T-helper 22 cell (primary cell): ENCODE results near the gene TRIM9.

Experiments
- DNase-seq: peaks from one replicate; pipeline ENCODE4 v3.0.0-alpha.2; 2020; ENCODE audit warnings: low read depth

TRIM9 gene

GRCh38 chr14:51094901-51095853, at the start of gene TRIM9:
Gene TRIM9, minus strand, starts transcription at chr14:51095105. Its CDS starts 166 bp downstream, at chr14:51094939.
- DNase-seq: peak; percentile 72

GRCh38 chr14:51140856-51141255, 46.0 kb upstream of the TRIM9 start:
- DNase-seq: no peak

DNA sequence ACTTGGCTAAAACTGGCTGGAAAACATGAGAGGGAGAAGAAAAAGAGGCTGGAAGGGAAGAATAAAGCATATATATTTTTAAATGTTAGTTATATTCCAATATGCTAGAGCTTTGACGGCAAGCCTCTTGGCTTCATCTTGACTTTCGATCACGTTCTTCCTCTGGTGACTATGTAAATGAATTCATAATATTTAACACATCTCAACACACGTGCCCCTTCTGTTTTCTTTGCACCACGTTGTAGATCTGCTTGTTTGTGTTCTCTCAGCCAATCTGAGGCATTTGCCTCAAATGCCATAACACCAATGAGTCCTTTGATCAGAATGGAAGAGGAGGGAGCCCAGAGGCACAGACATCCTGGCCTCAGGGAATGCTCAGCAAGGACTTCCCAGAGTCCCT, 45.4 kb upstream of the TRIM9 start:
- no peak for DNase-seq

DNA sequence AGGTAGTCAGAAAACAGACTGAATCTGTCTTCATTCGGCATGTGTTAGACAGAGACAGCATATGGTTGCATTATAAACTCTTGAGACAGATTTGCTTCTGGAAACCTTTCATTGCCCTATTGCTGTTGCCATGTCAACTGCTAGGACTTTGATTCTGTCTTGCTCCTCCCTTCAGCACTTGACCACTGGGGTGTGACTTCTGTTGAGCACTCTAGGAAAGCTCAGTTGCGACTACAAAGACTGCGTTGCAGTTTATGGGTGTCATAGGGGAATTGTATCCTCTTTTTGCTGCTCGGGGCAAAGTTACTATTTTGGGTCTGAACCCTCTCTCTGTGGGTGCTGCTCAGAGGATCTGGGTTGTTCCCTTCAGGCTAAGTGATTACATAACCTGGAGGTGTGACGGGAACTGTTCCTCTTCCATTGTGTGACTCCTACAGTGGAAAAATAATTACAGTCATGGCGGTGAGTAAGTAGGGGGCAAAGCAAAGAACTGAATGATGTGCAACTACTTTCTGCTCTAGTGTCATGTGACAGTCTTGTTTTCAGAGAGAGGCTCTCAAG, 44.3 kb upstream of the TRIM9 start:
- no peak for DNase-seq

DNA sequence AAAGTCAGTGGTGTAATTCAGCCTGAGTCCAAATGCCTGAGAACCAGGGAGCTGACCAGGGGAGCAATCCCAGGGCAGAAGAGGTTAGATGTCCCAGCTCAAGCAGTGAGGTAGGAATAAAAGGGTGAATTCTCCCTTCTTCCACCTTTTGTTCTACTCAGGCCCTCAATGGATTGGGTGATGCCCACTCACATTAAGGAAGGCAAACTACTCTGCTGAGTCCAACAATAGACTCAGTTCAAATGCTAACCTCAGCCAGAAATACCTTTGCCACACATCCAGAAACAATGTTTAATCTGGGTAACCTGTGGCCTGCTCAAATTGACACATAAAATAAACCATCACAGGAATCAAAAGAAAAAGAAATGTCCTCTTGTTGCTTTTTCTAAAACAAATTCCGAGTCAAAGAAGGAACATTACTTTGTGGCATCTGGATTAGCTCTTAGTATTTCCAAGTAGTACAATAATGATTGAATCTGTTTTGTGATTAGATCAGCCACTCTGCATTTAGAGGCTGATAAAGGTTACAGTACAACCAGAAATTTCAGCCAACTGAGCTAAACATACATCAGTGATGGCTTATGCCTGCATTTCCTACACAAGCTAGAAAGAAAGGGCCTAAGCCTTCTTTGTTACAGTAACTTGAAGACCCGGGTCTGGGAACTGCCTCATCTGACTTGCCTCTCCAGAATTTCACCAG, 43.6 kb upstream of the TRIM9 start:
- no peak for DNase-seq

GRCh38 chr14:51131516-51131915, 36.6 kb upstream of the TRIM9 start:
- no peak for DNase-seq

DNA sequence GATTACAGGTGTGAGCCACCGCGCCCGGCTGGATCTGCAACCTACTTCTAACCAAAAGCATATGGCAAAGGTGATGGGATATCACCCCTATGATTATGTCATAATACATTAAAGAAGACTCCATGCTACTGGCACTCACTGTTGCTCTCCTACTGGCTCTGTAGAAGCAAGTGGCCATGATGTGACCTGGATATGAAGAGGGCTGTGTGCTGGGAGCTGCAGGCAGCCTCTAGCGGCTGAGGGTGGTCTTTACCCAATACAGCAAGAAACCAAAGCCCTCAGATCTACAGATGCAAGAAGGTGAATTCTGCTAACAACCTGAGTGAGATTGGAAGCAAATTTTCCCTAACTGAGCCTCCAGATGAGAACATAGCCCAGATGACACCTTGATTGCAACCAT, 34.2 kb upstream of the TRIM9 start:
- DNase-seq: no peak

GRCh38 chr14:51124029-51124428, 29.1 kb upstream of the TRIM9 start:
- no peak for DNase-seq

DNA sequence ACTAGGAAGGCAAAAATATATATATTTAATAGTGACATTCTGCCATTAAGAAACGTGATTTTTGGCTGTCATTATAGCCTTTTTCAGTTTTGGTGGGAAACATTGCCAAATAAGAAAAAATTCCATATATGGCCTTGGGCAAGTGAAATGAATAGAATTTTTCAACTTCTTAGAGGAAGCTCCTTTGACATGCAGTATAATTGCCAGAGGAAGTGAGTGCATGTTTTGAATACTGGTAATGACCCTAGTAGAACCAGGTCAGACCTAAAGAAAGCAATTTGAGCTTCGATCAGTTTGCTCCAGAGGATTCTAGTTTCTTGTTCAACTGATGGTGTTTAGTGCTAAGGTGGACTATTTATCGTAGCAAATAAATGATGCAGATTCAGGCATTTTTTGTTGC, 26.2 kb upstream of the TRIM9 start:
- DNase-seq: no peak

GRCh38 chr14:51119411-51120051, 24.6 kb upstream of the TRIM9 start:
- DNase-seq: no peak

- DNase-seq: no peak
Measured at GRCh38 chr14:51118993-51119392, 24.1 kb upstream of the TRIM9 start.

- no peak for DNase-seq
Measured at GRCh38 chr14:51117593-51117992, 22.7 kb upstream of the TRIM9 start.

DNA sequence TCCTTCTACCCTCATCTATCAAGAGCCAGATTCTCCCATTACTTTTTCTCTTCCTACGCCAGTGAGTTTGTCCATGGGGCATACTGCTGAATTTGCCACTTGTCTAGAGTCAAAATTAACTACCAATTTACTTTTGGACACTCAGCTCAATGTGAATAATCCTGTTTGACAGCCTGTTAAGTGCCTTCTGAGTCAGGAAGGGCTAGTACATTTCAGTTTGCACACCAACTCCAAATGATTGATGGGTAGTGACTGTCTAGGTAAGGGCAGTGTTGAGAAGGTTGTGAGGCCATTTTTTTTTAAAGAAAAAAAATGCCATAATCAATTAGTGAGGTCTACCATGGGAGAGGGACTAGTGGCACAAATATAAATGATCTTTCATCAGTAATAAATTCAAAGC, 21.8 kb upstream of the TRIM9 start:
- DNase-seq: no peak

GRCh38 chr14:51109651-51110050, 14.7 kb upstream of the TRIM9 start:
- DNase-seq: no peak

- DNase-seq: no peak
Measured at GRCh38 chr14:51107801-51108200, 12.9 kb upstream of the TRIM9 start.

- no peak for DNase-seq
Measured at GRCh38 chr14:51104467-51104866, 9.6 kb upstream of the TRIM9 start.

DNA sequence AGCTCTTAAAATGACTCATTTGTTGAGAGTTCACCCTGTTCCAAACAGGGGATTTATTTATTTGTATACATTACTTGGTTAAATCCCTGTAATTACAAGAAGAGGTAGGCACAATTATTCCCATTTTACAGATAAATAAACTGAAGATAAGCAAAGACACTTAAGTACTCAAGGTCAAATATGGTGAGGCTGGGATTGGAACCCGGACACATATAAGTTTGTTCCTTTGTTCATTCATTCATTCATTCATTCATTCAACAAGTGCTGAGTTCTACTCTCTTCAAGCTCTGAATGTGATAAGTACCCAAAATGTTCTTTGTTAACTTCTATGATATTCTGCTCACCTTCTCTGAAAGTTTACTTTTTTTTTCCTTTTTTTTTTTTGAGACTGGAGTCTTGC, 2.4 kb upstream of the TRIM9 start:
- no peak for DNase-seq

DNA sequence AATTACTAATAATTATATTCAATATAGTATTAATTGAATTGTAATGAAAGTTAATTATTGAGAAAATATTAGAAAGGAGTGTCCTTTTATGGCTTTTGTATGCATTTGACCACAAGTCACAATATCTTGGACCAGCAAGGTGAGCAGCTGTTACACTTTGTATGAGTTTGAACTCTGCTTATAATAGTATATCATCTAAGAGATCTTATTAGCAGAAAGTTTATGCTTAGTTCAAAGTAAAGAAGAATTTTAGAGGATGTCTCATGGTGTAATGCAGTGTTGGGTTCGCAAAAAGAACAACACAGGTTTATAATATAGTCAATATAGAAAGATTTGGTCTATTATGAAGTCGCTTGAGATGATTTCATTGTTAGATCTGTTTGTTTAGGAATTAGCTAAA, 2.0 kb upstream of the TRIM9 start:
- DNase-seq: no peak

DNA sequence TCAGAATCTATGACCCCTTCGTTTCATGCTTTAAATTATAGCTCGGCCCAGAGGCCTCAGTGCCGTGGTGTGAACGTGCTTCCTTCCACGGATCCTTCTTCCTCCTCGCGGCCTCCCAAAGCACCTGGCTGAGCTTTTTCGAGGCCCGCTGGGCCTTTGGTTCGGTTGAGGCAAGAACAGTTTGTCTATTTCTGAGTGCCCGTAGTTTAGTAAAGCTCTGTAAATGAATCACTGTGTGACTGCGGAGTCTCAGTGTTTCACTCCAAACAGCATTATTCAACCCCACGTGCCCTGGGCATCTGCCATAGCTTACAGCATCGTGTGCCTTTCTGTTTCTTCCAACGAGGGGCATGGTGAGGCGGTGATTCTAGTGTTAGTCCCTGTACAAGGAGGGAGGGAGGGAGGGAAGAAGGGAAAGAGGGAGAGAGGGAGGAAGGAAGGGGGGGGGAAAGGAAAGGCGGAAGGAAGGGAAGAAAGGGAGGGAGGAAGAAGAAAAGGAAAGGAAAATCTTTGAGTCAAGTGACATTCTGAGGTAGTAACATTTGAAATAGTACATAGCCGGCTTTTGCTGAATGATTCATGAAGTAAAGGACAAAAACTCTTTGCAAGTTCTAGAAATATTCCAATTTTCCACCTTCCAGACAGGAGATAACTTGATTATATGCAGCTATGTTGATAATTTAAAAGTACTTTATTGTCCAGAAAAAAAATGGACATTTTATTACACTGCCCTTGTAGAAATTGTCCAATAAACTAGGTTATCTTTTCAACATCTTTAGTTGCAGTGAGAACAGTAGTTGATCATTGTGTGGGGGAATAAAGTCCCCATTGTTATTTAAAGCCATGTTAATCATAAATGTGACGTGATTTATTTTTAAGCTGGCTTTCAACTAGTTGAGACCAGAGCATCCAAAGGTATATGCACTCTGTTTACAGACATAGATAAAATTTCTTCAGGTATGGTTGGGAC, 1.2 kb upstream of the TRIM9 start:
- DNase-seq: no peak

DNA sequence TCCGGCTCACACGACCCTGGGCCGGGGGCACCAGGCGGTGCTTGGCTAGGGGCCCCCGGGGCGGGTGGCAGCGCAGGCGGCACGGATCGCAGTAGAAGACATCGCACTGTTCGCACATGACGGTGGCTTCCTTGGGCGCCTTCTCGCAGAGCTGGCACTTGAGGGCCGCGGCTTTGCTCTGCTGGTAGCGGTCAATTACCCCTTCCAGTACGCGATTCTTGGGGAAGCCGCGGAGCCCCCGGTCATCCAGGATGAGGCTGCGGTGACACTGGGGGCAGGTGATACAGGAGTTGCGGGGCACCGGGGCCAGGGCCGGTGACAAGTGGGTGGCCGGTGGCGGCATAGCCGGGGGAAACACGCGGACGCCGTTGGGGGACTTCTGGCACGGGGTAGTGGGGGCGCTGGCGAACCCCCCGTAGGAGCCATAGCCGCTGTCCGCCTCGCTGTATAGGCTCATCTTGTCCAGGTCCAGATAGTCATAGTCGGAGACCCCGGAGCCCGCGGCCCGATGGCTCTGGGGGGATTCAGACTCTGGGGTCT, 553 bp downstream of the TRIM9 start:
- DNase-seq: no peak
